Endothelial cell of umbilical vein (primary cell): ENCODE results near the gene WRNIP1. TPM values are rescaled to one million over a fixed set of nuclear protein-coding genes. Genes with fewer than 3 reads are reported as not detected.

Experiments used
- BruUV-seq: library from RNA; stranded (reverse); fragments of 400-500 nt; replicated peaks from 2 replicates; lab custom pipeline; 2021; lab: Mats Ljungman, UMichigan
- CTCF ChIA-PET: fragments of 300-600, 350-600 bp; sonication (Branson Sonifier 250); formaldehyde crosslinking; loops from one replicate; lab custom pipeline; 2021; ENCODE audit warnings: antibody characterized with exemption, inconsistent platforms; lab: Charles Lee
- POLR2A ChIA-PET: fragments of 300-600, 350-600 bp; sonication (Branson Sonifier 250); formaldehyde crosslinking; loops from one replicate; lab custom pipeline; 2021; ENCODE audit warnings: antibody characterized with exemption, inconsistent platforms; lab: Charles Lee
- DNase-seq: peaks from one replicate; pipeline ENCODE4 v3.0.0-alpha.2; 2011; ENCODE audit warnings: low read depth, low spot score
- FAIRE-seq: peaks from 2 replicates; lab custom pipeline; 2011; peaks lifted over from hg19 to GRCh38; lab: Jason Lieb, UNC
- H2AFZ ChIP-seq: 2 replicates; pipeline ENCODE4 v1.6.0; 2012; ENCODE audit warnings: low read depth, low read length, control low read depth, inconsistent platforms
- H3K27ac ChIP-seq: 2 replicates; pipeline ENCODE4 v1.5.1; 2011; ENCODE audit warnings: low read depth, mild to moderate bottlenecking, control low read depth, low read length, moderate library complexity; ENCODE audit not compliant: insufficient read depth
- H3K27me3 ChIP-seq, 2 experiments: 2 replicates each; pipeline versions ENCODE4 v1.6.0 to v1.6.1; 2011; ENCODE audit warnings: low read length in 2 of 2, mixed read lengths in 1 of 2; ENCODE audit not compliant: control insufficient read depth in 2 of 2, insufficient read depth in 2 of 2
- H3K36me3 ChIP-seq, 2 experiments: 2 replicates in 1 of 2; 3 replicates in 1 of 2; pipeline ENCODE4 v1.5.1; 2011; ENCODE audit warnings: low read length in 2 of 2, mild to moderate bottlenecking in 1 of 2, moderate library complexity in 1 of 2; ENCODE audit not compliant: control insufficient read depth in 2 of 2, insufficient read depth in 2 of 2; ENCODE audit errors: extremely low read depth in 1 of 2
- H3K4me1 ChIP-seq: 3 replicates; pipeline ENCODE4 v1.5.1; 2011; ENCODE audit warnings: mild to moderate bottlenecking, low read length; ENCODE audit not compliant: control insufficient read depth, insufficient read depth; ENCODE audit errors: extremely low read depth
- H3K4me2 ChIP-seq: 2 replicates; pipeline ENCODE4 v1.6.1; 2011; ENCODE audit warnings: low read length, control low read depth, mixed read lengths; ENCODE audit not compliant: insufficient read depth
- H3K4me3 ChIP-seq, 3 experiments: fragments of 200-600 bp in 1 of 3; sonication (generic), shearing (Covaris generic) in 1 of 3; replicated peaks in 1 of 3; 2 replicates each; pipeline ENCODE4 v1.5.1; 2011 to 2016; ENCODE audit warnings: control low read depth in 3 of 3, low read length in 3 of 3, mild to moderate bottlenecking in 2 of 3, inconsistent platforms in 1 of 3, low read depth in 1 of 3, moderate library complexity in 1 of 3; ENCODE audit not compliant: insufficient read depth in 1 of 3
- H3K79me2 ChIP-seq: 2 replicates; pipeline ENCODE4 v1.6.0; 2012; ENCODE audit warnings: low read length, inconsistent platforms; ENCODE audit not compliant: control insufficient read depth, insufficient read depth
- H3K9ac ChIP-seq: replicated peaks from 2 replicates; pipeline ENCODE3; 2011; ENCODE audit warnings: low read length, control low read depth; ENCODE audit not compliant: insufficient read depth; ENCODE audit errors: extremely low read depth
- H3K9me1 ChIP-seq: replicated peaks from 3 replicates; pipeline ENCODE4 v1.6.0; 2011; ENCODE audit warnings: mild to moderate bottlenecking, low read length; ENCODE audit not compliant: control insufficient read depth, insufficient read depth; ENCODE audit errors: extremely low read depth
- H3K9me3 ChIP-seq: replicated peaks from 2 replicates; pipeline ENCODE4 v1.5.1; 2012; ENCODE audit warnings: low read length, inconsistent platforms; ENCODE audit not compliant: control insufficient read depth, insufficient read depth
- H4K20me1 ChIP-seq: replicated peaks from 2 replicates; pipeline ENCODE3; 2011; ENCODE audit warnings: mild to moderate bottlenecking, low read length; ENCODE audit not compliant: control insufficient read depth, insufficient read depth; ENCODE audit errors: extremely low read depth
- CTCF ChIP-seq, 2 donors: IDR thresholded peaks; 1 replicate in 1 of 2; 2 replicates in 1 of 2; pipeline ENCODE4 v1.5.1; 2011; ENCODE audit warnings: low read length in 2 of 2, mild to moderate bottlenecking in 2 of 2, moderate library complexity in 2 of 2, control low read depth in 1 of 2, inconsistent platforms in 1 of 2, low read depth in 1 of 2; ENCODE audit not compliant: insufficient read depth in 1 of 2; ENCODE audit errors: extremely low read depth in 1 of 2
- EZH2 ChIP-seq: IDR thresholded peaks from 2 replicates; pipeline ENCODE4 v1.6.1; 2012; ENCODE audit warnings: borderline replicate concordance, low read depth, mild to moderate bottlenecking, moderate library complexity, low read length, inconsistent platforms; ENCODE audit not compliant: severe bottlenecking
- FOS ChIP-seq: IDR thresholded peaks from 2 replicates; pipeline ENCODE4 v1.6.1; 2011; ENCODE audit warnings: mild to moderate bottlenecking, low read length, moderate library complexity, borderline replicate concordance; ENCODE audit not compliant: insufficient read depth
- GATA2 ChIP-seq: IDR thresholded peaks from 2 replicates; pipeline ENCODE4 v1.7.0; 2011; ENCODE audit warnings: low read depth, mild to moderate bottlenecking, moderate library complexity, mixed read lengths, low read length; ENCODE audit not compliant: insufficient read length, insufficient read depth
- JUN ChIP-seq: IDR thresholded peaks from 2 replicates; pipeline ENCODE4 v1.6.1; 2011; ENCODE audit warnings: borderline replicate concordance, low read depth; ENCODE audit not compliant: insufficient read length, insufficient read depth
- MAX ChIP-seq: IDR thresholded peaks from 2 replicates; pipeline ENCODE4 v1.6.1; 2011; ENCODE audit not compliant: insufficient read depth, insufficient read length
- MYC ChIP-seq: IDR thresholded peaks from one replicate; pipeline ENCODE4 v1.6.1; 2011; ENCODE audit warnings: mild to moderate bottlenecking, low read depth, low read length
- POLR2A ChIP-seq: IDR thresholded peaks from 2 replicates; pipeline ENCODE4 v1.6.1; 2012; ENCODE audit warnings: low read depth, mild to moderate bottlenecking, control low read depth, low read length
- POLR2AphosphoS5 ChIP-seq: IDR thresholded peaks from 2 replicates; pipeline ENCODE4 v1.6.1; 2012; ENCODE audit warnings: low read depth, mild to moderate bottlenecking, control low read depth, low read length, moderate library complexity; ENCODE audit not compliant: insufficient read depth
- dilution Hi-C: fragments of 300-500 bp; cut with MboI; formaldehyde crosslinking; loops from one replicate; pipeline ENCODE4 v1.15.0; 2019; ENCODE audit warnings: low sequenced_read_pairs; ENCODE audit not compliant: extremely low pct_ligation_motif_present
- intact Hi-C: fragments of 100-400 bp; cut with micrococcal nuclease; formaldehyde crosslinking; loops from one replicate; pipeline ENCODE4 v1.10.0; 2022
- polyA plus RNA-seq, 4 experiments: library from polyadenylated mRNA; depleted of rRNA in 3 of 4; stranded (reverse) in 3 of 4; unstranded in 1 of 4; fragments of >200 nt; gene quantifications; 2 replicates each; pipeline versions ENCODE4 v1.2.1 to v1.2.3, GENCODE V29; 2011 to 2012; ENCODE audit warnings: missing spikeins in 1 of 4
- total RNA-seq: library from RNA; stranded (reverse); gene quantifications from 2 replicates; pipeline ENCODE4 v1.2.3, GENCODE V29; 2021

The WRNIP1 gene
- total and polyA plus RNA-seq, 2 donors (not counting 3 experiments of a cell fraction or from before 2014, with no cell fraction given): 50.1 to 68.9 TPM

GRCh38 chr6:2828629-2829028 is 63.4 kb downstream of the WRNIP1 start:
- Histone ChIP-seq H3K9ac (no peak overlapping the region), H4K20me1 (no peaks in the 10 kb centered on the region), H3K27ac (no peak overlapping the region), H2AFZ (no peak overlapping the region), H3K4me2 (no peak overlapping the region), H3K4me3 (no peak overlapping the region), H3K4me1 (peaks cover 16% of the 10 kb centered on the region), H3K9me3 (no peaks in the 10 kb centered on the region), H3K79me2 (no peaks in the 10 kb centered on the region), H3K27me3 (no peaks in the 10 kb centered on the region), H3K9me1 (no peaks in the 10 kb centered on the region), H3K36me3 (no peaks in the 10 kb centered on the region)
- dilution Hi-C loops (no loop called here), intact Hi-C loops (no loop called here)
- no peak for DNase-seq
- ChIA-PET CTCF (interaction anchor here (0.8 to 1.8 kb wide), 5 partner anchors 9 to 37 kb away, joined by 4 to 11 read pairs (median 6); no protein-coding TSS in a partner anchor), POLR2A (no interaction called here)
- no peak for FAIRE-seq
- no TSS peak for BruUV-seq
- TF ChIP-seq GATA2 (no peak), MAX (no peak), FOS (no peak), POLR2A (no peak), POLR2AphosphoS5 (no peak), MYC (no peak)

- no peaks in the 10 kb centered on the region for H3K79me2 ChIP-seq
- peaks cover 16% of the 10 kb centered on the region for H3K4me1 ChIP-seq
- intact Hi-C loops: no loop called here
- H3K27ac ChIP-seq: no peak overlapping the region
- H3K4me2 ChIP-seq: peak overlapping the region; percentile 37
- no peaks in the 10 kb centered on the region for H3K9me1 ChIP-seq
- ChIA-PET POLR2A (no interaction called here), CTCF (interaction anchor here (0.8 to 1.8 kb wide), 5 partner anchors 10 to 38 kb away, joined by 4 to 11 read pairs (median 6); no protein-coding TSS in a partner anchor)
- FAIRE-seq (no peak), DNase-seq (peak; percentile 56)
- H2AFZ ChIP-seq: no peak overlapping the region
- no peaks in the 10 kb centered on the region for H4K20me1 ChIP-seq
- H3K9me3 ChIP-seq: no peaks in the 10 kb centered on the region
- H3K4me3 ChIP-seq: no peak overlapping the region
- no peaks in the 10 kb centered on the region for H3K36me3 ChIP-seq
- no TSS peak for BruUV-seq
- H3K27me3 ChIP-seq: no peaks in the 10 kb centered on the region
- no peak overlapping the region for H3K9ac ChIP-seq
- dilution Hi-C loops: no loop called here
- TF ChIP-seq JUN (no peak), EZH2 (no peak), FOS (no peak), GATA2 (peak; percentile 38), CTCF (IDR thresholded peaks at IDR 0.05; ENCODE audit: extremely low read depth in 1 of 2, insufficient read depth in 1 of 2, low read depth in 1 of 2, low read length in 2 of 2) (no peak), POLR2AphosphoS5 (no peak), MAX (no peak), POLR2A (no peak)
Measured at GRCh38 chr6:2829253-2829652, 64.1 kb downstream of the WRNIP1 start.
